ENCODE measurements around the gene RNF183.

GRCh38 chr9:113309204-113309813 lies 6.1 kb upstream of the RNF183 start:
- TF ChIP-seq ZNF274 (IDR thresholded peaks at IDR 0.05; ENCODE audit: low read depth, low read length) (no peak), YY1 (IDR thresholded peaks at IDR 0.05; ENCODE audit: insufficient read depth, insufficient read length) (no peak)

Measured in NT2/D1 (cell line).